COR-L47 (cell line): ENCODE data around the gene DYTN.
A peak's percentile ranks its signal among the peaks of the same experiment; 100 is the strongest.

ENCODE experiments used
- DNase-seq: peaks from one replicate; lab custom pipeline; 2025; lab: John Stamatoyannopoulos, UW

DYTN gene

DNA sequence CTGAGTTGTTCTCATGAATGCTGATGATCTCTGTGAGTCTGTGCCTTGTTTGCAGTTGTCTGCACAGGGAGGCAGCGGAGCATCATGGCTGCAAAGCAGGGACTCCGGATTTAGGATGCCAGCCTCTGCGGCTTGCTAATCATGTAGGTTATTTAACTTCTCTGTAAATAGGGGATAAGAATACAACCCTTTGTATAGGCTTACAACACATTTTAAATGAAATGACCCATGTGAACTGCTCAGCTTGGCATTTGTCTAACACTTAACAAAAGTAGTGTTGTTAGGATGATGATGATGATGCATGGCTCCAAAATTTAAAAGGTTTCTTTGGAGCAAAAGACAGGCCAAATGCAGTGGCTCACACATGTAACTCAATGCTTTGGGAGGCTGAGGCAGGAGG, 19.4 kb downstream of the DYTN start:
- DNase-seq = no peak

DNA sequence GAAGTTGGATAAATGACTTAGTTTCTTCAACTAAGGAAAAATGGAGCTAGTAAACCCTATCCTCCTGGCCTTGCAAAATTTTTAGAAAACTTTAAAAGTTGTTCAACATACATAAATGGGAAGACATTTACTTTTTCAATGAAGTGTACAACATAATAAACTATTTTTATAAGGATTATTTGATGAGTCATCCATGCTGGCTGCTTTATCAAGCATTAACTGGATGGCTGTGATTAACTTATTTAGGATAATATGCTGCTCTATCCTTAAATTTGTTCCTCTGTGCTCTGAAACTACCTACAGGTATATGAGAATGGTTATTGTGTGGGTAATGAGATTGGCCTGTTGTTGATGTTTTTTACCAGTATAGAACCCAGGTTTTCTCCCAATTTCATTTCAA, 21.3 kb downstream of the DYTN start:
- DNase-seq = no peak

DNA sequence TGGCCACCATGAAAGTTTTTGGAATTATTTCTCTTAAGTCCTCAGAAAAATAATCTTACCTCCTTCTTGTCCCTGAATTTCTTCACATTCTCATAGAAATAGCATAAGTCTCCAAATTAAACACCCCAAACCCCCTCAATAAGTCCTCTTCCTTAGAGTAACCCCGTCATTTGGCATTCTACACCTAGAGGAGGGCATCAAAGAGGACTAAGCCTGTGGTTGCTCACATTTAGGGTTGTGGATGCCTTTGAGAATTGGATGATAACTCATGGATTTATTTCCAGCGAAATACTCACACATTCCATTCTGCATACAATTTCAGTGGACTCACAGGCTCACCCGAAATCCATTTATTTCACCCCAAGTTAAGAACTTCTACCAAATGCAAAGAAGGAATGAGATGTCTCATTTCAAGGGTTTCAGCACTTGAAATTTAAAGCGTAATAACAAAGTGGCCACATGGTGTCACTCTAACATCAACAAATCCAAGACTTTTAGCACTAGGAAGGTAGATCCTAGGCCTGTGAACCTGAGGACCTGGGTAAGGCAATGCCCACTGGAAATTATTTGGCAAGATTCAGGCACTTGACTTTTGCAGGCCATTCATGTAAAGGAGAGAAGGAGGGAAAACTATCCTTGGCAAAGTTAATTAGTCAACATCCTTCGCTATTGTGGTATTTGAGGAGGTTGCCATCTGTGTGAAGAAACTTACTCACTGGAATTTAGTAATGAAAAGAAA, 24.6 kb downstream of the DYTN start:
- DNase-seq = peak; percentile 64

DNA sequence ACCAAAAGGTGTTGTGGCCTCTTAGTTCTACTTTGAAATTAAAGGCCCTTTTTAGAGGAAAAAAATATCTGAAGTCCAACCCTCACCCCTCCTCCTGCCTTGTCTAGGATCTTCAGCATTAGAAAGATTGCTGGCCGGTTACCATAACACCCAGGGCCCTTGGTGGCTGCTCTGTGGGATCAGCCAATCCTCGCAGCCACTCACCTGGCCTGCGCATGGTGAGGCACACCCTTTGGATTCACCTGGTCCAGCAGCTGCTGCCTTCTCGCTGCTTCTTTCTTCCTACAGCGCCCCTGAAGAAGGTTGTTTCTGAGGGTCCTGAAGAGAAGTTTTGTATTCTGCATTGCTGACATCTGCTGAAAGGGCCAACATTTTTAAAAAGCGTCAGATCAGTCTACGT, 25.2 kb downstream of the DYTN start:
- DNase-seq = no peak

DNA sequence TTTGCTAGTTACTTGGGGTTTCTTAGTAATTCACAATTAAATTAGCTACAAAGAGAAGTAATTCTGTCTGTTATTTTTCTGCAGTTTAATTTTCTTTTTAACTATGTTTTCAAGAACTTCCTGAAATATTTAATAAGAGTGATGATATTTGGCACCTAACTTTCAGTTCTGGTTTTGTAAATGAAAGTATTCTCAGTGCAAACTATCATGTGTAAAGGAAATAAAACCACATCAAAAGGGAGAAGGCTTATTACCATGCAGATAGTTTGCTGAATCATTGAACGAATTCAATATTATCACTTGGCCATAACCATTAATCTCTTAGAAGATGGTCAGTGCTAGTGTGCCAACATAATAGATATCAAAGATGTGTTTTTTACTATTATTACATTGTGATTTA, 29.2 kb downstream of the DYTN start:
- DNase-seq = no peak

DNA sequence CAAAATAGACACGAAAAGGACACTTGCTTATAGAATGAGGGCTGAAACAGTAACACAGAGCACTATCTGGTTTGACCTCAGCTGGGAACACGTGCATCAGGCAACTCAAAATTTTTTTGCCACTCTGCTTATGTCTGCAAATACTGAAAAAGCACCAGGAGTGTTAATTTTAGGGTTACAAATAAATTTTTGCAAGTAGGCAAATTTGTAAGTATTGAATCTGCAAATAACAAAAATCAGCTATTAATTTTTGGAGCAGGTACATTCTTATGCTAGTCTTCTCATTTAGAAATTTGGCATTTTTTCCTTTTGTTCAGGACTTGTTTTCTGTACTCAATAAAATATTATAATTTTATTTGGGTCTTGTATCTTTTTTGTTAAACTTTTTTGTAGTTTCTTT, 29.7 kb downstream of the DYTN start:
- no peak for DNase-seq

DNA sequence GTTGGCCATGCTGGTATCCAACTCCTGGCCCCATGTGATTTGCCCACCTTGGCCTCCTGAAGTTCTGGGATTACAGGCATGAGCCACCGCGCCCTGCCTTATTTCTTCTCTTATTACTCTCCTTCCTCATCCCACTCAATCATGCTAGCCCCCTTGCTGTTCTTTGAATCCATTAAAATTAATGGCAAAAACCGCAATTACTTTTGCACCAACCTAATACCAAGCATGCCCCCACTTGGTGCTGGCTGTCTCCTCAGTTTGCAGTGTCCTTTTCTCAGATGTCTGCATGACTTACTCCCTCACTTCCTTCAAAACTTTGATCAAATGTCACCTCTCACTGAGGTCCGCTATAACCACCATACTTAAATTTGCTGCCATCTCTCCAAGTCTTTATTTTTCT, 34.6 kb downstream of the DYTN start:
- no peak for DNase-seq

DNA sequence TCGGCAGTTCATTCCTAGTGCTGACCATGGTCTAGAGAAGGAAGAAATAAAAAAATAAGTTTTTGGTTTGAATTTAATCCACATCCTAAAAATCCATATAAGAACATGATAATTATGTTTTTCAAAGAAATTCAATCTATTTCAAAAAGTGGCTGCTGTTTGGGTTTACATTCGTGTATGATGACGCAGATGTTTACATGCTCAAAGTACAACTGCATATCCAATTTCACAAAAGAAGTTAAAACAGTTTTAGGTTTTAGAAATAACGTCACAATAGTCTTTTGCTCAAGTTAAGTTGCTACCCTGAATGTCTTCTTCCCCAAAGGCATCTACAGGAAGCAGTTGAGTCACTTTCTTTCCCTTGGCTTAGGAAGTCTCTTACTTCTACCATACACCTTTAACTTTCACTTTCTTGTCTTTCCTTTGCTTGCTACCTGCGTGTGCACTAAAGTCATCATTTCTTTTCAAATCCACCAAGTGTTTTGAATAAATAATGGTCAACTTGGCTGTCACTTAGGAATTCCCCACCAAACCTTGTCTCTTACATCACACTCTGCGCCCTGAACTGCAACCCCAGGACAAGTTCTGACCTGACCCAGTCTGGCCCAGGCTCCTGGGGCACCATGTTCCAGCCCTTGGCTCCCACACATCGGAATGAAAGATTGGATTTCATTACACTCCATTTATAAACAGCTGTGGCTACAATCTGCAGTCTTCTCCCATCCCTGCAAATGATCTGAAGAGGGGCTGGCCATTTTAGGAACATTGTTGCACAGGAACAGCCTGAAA, 47.5 kb downstream of the DYTN start:
- DNase-seq = no peak

DNA sequence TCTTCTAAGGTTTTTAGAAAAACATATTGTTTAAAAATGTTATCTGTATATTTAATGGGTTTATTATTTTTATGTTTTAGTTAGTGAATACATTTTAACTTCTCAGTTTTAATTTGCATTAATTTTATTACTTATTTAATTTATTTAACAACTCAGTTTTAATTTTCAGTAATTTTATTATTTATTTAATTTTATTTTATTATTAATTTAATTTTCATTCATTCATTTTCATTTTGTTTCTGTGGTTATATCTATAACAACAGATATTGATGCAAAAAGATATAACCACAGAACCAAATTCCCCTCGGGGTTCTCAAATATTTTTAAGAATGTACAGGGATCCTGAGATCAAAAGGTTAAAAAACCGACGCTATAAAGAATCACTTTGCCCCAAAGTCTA, 52.9 kb downstream of the DYTN start:
- DNase-seq = no peak

DNA sequence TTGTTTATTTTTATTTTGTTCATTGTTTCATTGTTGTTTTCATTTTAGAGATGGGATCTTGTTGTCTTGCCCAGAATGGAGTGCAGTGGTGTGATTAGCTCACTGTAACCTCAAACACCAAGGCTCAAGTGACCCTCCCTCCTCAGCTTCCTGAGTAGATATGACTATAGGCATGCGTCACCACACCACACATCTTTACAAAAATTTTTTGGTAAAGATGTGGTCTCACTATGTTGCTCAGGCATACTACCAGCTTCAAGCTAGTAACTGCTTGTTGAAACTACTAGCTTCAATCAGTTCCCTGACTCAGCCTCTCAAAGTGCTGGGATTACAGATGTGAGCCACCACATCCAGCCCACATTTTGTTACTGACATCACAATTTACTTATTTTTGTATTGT, 61.1 kb downstream of the DYTN start:
- DNase-seq = no peak

DNA sequence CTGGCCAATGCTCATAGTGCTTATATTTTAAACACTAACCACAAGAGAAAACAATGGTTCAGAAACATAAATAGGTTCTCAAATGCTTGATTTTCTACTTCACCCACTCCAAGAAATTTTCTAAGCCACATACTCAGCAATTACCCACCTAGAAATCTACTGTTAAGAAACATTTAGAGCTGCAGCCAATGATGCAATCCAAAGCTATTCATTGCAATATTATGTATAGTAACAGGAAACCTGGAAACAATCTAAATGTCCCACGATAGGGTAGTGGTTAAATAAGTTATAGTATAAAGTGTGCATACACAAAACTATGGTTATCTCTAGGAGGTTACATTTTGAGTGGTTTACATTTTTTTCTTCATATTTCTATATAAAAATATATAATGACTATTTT, 70.2 kb downstream of the DYTN start:
- DNase-seq = no peak

DNA sequence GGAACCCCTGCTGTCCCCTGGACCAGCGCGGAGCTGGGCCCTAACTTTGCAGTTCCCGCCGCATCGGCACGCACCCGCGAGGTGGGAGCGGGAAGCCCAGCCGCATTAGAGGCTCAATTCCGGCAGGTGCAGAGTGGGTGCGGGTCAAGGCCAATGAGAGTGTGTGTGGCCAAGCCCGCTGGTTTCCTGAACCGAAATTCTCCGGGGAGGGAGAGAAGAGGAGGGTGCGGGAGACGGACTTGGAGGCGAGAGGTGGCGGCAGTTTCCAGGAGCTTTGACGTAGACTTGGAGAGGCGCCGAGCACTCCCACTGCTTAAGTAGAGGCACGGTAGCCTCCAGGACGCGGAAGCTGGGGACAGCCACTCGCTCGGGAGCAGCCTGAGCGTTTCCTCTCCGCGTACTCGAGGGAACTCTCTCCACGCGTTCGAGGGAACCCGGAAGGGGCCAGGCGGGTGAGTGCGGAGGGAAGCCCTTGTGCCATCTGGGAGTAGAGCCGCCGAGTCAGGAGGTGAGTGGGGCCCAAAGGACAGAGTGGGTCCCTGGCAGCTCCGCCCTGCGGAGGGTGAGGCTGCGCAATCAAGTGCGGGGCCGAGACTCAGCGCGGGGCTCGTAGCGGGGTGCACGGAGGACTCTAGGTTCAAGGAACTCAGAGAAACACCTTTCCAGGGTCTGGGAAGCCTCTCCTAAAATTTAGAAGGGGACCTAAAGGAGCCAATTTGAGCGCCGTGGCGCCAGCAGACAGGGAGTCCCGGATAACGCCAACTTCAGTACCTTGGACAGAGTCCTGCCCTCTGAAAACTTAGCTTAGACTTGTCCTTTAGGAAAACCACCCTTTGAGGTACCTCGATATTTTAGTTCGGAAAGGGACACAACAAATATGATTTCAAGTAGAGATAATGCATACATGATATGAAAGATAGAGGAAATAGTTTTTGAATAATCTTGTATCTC, 75.8 kb downstream of the DYTN start, which contains the start of gene FAM237A:
FAM237A (plus strand) TSS at position 413 of the 951 bp plus-strand sequence. CDS start 1,750 bp downstream, outside the sequence.
- DNase-seq = no peak

DNA sequence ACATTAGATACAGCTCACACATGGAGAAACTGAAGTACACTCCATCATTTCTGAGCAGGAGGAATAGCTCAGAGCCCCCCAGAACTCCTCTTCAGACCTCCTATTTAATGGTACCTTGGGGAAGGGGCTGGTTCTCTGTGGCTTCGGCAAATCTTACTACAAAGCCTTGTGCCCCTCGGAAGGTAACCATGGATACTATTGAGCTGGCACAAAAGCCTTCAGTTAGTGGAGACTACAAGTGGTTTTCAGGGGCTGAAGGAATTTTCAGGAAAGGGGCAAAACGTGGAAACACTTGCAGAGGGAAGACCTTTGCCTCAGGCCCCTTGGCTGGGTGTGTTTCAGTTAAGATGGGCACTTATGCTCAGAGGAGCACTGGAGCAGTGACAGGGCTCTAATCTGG, 77.0 kb downstream of the DYTN start:
- no peak for DNase-seq

DNA sequence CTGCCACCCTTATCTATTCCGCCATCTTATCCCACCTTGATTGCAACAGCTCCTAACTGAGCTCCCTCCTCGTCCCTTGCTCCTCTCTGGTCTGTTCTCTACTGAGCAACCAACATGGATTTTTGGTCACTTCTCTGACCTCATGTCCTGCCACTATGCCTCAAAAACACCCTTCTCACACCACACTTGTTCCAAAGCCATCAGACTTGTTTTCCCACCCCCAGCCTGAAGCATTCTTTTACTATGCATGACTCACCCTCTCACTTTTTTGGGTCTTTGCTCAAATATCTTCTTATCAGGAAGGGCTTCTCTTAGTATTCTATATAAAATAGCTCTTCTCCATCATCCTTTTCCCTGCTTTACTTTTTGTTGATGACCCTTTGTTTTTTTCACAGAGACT, 78.6 kb downstream of the DYTN start:
- no peak for DNase-seq

DNA sequence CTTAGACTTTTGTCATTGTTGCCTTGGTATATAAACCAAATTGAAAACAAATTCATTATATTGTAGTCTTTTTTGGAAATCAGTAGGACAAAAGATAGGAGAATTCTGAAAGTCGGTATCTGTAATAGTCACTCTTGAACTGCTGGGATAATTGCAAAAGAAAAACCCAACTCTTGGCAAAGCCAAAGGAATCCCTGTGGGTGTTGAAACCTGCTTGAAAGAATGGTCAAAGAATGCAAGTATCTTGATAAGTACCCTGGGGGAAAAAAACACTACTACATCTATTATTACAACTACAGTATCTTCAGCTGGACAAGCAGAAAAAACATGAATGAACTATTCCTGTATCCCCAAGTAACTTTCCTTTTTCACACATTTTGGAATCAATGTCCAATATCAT, 83.2 kb downstream of the DYTN start:
- no peak for DNase-seq

DNA sequence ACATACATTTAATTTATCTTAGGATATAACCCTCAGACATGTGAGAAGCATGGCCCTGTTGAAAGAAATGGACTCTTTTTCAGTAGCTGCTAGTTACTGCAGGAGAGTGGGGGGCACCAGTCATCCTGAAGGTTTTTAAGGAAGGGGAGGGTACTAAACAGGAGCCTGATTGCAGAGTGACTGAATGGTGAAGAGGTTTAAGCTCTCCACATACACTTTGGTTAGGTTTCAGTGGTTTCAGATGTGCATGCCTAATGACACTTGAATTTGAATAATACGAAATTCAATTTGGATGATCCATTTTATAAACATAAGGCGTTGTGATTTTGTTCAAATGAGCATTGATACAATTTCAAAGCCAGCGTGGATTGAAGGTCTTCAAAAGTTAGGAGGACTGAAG, 86.9 kb downstream of the DYTN start:
- DNase-seq = no peak

DNA sequence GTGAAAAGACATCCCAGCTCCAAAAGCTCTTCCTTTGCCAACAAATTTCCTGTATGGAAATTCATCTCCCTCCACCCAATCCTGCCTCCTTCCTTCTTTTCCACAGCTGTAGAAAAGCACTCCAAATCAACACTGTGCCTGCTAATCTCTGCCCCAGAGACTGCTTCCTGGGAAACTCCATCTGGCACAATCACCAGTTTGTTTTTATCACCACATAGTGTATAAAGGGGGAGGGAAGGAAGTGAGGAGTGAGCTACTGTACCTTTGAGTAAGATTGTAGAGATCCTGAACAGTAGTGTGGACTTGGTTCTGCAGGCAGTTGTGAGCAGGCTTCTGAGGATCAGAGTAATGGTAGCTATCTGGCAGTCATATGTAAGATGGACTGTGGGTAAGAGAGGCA, 90.6 kb downstream of the DYTN start:
- DNase-seq = no peak

DNA sequence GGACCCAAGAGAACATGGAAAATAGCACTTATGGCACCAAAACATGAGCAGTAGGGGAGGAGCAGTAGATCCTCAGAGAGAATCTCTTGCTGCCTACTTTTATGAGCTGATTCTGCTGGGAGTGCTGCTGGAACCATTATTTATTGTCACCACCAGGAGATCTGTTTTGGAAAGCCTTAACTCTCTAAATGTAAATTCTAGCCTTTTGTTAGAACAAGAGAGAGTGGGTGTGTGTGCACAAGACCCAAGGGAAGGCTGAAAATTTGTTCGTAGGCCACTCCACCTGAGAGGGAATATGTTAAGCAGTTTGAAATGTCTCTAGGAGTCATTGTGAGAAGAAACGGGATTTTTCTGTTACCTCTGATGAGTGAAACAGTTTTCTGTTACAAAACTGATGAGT, 92.1 kb downstream of the DYTN start:
- no peak for DNase-seq

DNA sequence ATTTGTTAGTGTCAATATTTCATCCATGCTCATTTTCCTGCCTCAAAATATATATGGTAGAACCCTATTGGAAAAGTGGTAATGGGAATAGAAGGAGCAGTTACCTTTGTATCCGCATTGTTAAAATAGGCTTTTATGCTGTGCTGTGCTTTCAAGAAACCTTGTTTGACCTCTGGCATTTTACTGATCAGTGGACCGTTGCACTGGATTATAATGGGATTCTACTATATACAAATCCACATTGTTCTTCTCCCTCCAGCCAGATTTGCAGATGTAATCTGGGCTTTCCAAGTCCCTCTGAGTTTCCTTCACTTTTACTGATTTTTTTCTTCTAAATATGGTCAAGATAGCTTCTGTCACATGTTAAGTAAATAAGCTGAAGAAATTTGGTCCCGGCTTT, 99.2 kb downstream of the DYTN start:
- no peak for DNase-seq

DNA sequence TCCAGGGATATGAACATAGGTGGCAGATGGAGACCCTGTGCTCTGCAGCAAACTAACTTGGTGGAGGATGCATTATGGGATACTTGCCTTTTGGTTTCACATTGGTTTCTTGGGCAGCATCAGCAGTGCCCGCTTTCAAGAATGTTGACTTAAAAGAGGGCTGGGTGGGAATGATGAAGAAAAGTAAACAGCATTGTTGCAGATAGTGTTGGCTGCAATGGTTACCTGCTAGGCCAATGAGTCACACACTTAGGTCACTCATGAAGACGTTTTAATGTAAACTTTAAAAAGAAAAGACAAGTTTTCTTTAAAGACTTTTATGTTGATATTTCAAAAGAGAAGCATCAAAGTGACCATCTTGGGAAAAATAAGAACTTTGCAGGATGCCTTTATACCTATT, 102.0 kb downstream of the DYTN start:
- DNase-seq = no peak

DNA sequence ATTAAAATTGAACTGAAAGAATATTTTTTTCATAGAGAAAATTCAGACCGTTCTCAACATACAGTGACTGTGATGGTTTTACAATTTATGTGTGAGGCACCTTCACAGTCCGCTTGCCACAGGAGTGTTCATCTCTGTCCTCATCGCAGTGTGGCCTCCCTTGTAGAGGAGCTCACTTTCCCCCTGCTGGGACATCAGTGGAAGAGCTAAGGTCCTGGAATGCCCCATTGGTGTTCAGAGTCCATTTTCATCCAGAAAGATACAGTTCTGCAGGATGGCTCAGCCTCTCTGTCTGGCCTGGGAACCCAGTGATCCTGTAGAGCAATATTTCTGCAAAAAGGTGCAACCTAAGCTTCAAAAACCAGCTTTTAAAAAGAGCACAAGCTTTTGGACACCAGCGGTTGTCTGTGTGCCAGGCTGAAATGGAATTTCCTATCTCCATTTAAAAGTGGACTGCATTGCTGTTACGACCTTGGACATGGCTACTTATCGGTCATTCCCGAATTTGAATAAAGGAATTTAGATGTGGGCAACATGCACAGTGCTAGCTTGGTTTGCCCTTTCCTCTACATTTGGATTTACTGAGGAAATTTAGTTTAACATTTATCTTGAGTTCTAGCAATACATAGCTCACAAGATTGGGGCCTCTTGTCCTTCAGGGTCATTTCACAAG, 102.6 kb downstream of the DYTN start:
- no peak for DNase-seq

DNA sequence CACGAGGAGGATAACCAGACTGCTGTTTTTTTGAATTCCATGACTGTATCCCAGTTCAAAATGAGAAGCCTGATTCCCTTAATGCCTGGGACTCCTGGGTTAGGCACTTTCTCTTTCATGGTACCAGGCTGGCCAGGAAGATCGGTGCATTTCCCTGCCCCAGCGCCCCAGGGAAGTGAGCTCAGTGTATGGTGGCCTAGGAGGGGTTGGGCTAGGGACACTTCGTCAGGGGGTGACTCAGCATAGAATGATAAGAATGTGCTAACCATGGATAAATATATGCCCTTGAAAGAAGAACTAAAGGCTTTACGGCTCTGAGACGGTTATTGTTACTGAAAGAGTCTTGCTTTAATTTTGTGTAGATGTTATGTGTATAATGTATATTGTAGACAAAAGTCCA, 103.4 kb downstream of the DYTN start:
- DNase-seq = no peak
